GM12864 (cell line): ENCODE results near the gene PDE4B.

Experiments
- DNase-seq: peaks from one replicate; pipeline ENCODE4 v3.0.0-alpha.2; 2011; ENCODE audit warnings: low read depth
- H3K4me3 ChIP-seq: 2 replicates; pipeline ENCODE4 v1.5.1; 2011; ENCODE audit warnings: mild to moderate bottlenecking, low read depth, low read length, control low read depth
- TF ChIP-seq, protein P1 (sequence below): IDR thresholded peaks from 2 replicates; pipeline ENCODE4 v1.5.1; 2011; ENCODE audit warnings: low read depth, mild to moderate bottlenecking, moderate library complexity, low read length, control low read depth, inconsistent platforms; ENCODE audit errors: missing control alignments

Gene PDE4B

DNA sequence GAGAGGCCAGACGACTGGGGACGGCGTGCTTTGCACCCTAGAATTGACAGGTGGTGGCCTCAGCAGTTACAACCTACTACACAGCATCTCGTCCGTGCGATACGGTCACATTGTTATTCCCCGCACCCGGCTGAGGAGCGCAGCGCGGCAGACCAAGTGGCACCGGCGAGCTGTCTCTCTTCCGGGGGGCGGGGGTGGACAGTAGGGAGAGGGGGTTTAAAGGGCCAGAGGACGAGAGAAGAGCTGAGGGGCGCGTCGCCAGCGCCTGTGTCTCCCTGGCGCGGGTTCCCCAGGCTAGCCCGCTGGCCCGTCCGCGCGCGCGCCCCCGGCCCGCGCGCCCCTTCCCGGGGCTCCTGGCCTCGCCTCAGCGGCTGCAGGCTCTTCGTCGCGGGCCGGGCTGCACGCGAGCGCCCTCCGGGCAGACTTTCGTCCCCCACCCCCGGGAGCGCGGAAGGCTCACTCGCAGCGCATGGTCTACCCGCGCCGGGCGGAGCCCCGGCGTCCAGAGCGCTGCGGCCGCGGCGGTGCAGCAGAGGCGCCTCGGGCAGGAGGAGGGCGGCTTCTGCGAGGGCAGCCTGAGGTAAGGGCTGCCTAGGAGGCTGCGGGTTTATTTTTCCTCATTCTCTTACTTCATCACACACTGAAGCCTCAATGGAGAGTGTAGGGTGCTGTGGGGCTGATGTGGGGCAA is at the start of gene PDE4B:
PDE4B (plus strand) TSS at position 227 of the 690 bp plus-strand sequence.
- TF ChIP-seq, protein P1, sequence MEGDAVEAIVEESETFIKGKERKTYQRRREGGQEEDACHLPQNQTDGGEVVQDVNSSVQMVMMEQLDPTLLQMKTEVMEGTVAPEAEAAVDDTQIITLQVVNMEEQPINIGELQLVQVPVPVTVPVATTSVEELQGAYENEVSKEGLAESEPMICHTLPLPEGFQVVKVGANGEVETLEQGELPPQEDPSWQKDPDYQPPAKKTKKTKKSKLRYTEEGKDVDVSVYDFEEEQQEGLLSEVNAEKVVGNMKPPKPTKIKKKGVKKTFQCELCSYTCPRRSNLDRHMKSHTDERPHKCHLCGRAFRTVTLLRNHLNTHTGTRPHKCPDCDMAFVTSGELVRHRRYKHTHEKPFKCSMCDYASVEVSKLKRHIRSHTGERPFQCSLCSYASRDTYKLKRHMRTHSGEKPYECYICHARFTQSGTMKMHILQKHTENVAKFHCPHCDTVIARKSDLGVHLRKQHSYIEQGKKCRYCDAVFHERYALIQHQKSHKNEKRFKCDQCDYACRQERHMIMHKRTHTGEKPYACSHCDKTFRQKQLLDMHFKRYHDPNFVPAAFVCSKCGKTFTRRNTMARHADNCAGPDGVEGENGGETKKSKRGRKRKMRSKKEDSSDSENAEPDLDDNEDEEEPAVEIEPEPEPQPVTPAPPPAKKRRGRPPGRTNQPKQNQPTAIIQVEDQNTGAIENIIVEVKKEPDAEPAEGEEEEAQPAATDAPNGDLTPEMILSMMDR: no peak
- H3K4me3 ChIP-seq: no peak within 1 kb of the TSS
- no peak for DNase-seq

DNA sequence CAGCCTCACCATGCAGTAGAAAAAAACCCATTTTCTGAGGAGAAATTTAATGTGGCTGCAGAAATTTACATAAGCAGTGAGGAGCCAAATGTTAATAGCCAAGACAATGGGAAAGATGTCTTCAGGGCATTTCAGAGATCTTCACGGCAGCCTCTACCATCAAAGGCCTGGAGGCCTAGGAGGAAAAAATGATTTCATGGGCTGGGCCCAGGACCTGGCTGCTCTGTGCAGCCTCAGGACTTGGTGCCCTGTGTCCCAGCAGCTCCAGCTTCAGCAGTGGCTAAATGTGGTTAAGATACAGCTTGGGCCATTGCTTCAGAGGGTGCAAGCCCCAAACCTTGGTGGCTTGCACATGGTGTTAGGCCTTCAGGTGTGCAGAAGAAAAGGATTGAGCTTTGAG is 48.0 kb upstream of the PDE4B start:
- TF ChIP-seq, protein P1: no peak
- DNase-seq: no peak

GRCh38 chr1:65751961-65752360 is 40.7 kb upstream of the PDE4B start:
- DNase-seq: no peak
- no peak overlapping the region for H3K4me3 ChIP-seq
- TF ChIP-seq, protein P1: no peak

More for the DNA sequence above, 48.0 kb upstream of the PDE4B start:
- H3K4me3 ChIP-seq: no peak overlapping the region

GRCh38 chr1:65756616-65757015 is 36.1 kb upstream of the PDE4B start:
- TF ChIP-seq, protein P1: no peak
- no peak for DNase-seq
- H3K4me3 ChIP-seq: no peak overlapping the region

DNA sequence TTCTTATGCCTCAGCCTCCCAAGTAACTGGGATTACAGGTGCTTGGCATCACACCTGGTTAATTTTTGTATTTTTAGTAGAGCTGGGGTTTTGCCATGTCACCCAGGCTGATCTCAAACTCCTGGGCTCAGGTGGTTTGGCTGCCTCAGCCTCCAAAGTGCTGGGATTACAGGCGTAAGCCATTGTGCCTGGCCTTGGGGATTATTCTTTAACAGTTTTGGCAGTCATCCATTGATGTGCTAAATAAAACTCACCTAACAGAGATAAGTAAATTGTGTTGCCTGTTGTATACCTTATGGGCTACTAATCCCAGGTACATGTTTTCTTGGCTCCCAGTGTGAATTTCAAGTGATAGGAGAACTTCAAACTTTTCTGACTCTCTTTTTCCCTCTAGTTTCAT is 35.2 kb upstream of the PDE4B start:
- H3K4me3 ChIP-seq: no peak overlapping the region
- no peak for DNase-seq
- TF ChIP-seq, protein P1: no peak

- H3K4me3 ChIP-seq: no peak overlapping the region
- no peak for DNase-seq
- TF ChIP-seq, protein P1: no peak
Observed at GRCh38 chr1:65758128-65758527, 34.6 kb upstream of the PDE4B start.

DNA sequence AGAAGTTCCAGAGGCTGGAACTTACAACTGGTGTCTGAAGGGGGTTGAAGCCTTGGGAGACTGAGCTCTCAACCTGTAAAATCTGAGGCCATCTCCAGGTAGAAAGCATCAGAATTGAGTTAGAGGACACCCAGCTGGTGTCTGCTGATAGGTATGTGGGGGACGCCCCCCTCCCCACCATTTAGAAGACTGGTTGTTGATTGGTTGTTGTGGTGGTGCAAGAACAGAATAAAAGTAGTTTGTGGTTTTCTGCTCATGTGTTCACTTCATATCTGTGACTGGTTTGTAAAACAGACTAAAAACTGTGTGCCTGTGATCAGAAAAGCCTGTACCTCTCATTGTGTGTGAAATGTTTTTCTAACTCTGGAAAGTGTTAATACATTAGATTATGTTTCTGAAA is 33.2 kb upstream of the PDE4B start:
- H3K4me3 ChIP-seq: no peak overlapping the region
- DNase-seq: no peak
- TF ChIP-seq, protein P1: no peak
